G401.6 (cell line): ENCODE results near the gene WDR81.

ENCODE experiments used
- FAIRE-seq: peaks from 2 replicates; lab custom pipeline; 2012; peaks lifted over from hg19 to GRCh38; lab: Jason Lieb, UNC

WDR81 gene

GRCh38 chr17:1782171-1782567, 57.7 kb downstream of the WDR81 start:
- no peak for FAIRE-seq

DNA sequence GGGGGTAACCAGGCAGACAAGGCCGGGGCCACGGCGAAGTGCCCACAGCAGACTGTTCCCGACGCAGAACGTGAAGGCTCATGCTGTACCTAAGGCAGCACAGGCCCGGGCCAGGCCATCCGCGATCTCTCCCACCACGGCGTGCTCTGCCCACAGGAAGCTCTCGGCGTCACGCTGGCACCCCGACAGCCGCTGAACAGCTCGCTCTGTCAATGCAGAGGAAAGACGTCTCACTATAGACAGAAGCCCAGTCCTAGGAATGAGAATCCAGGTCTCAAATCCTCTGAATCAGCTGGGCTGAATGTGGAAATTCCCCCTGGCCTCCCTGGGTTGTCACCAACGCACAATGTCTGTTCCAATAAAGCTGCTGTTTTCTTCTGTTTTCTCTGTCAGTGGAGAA, 58.8 kb downstream of the WDR81 start:
- FAIRE-seq, result no peak

- peak; percentile 74 for FAIRE-seq
These were observed 59.5 kb downstream of the WDR81 start for GRCh38 chr17:1783834-1784611.

GRCh38 chr17:1785930-1786329, 61.4 kb downstream of the WDR81 start:
- no peak for FAIRE-seq

DNA sequence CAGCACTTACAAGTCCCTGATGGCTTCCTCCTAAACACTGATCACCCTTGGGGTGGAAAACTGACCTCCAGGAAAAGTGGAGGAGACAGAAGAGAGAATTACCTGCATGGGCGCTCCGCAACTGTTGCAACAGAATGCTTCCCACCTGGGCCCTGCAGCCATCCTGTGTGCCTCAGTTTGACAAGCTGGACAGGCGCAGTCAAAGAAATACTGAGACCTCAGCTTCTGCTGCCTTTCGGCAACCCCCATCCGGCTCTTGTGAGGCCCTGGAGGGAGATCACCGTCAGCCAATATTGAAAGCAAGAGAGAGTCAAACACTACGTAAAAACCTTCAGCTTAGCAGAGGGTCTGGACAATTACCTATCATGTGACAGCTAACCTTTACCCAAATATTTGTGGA, 62.2 kb downstream of the WDR81 start:
- no peak for FAIRE-seq

DNA sequence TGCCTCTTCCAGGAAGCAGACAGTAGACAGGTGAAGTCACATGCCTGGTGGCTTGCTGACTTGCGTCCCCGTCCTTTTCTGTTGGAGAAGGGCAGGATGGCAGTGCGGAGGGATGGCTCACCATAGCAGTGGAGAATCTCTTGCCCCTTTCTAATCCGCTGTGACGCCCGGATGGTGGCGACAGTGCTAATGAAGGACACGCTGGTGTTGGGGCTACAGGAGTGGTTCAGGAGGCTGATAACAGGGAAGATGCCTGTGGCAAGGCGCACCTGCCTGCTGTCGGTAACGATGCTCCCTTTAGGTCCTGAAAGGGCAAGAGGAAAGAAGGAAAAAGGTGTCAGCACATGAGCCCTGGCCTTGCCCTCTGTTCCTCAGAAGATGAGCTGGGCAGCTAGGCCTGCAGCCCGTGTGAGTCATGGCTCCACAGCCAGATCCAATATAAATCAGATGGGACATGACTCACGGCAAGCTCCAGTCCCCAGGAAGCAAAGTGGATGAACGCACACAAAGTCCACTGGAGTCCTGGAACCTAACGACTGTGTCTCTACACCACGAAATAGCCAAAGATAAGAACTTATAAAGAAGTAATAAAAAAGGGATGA, 62.9 kb downstream of the WDR81 start:
- no peak for FAIRE-seq
